PC-9 (cell line): ENCODE results near the gene TMTC3. TPM values are rescaled to one million over a fixed set of nuclear protein-coding genes. Genes with fewer than 3 reads are reported as not detected.

Source experiments
- BruUV-seq: library from RNA; stranded (reverse); fragments of 400-500 nt; replicated peaks from 2 replicates; lab custom pipeline; 2021; lab: Mats Ljungman, UMichigan
- CTCF ChIA-PET: fragments of 300-600 bp; sonication (Branson Sonifier 250); formaldehyde crosslinking; loops from one replicate; lab custom pipeline; 2022; ENCODE audit warnings: antibody characterized with exemption; lab: Charles Lee
- POLR2A ChIA-PET: fragments of 300-600 bp; sonication (Branson Sonifier 250); formaldehyde crosslinking; loops from one replicate; lab custom pipeline; 2022; ENCODE audit warnings: antibody characterized with exemption; ENCODE audit not compliant: unreplicated experiment; lab: Charles Lee
- DNase-seq, 2 experiments: peaks; one replicate each; pipeline versions ENCODE4 v3.0.0 to v3.0.0-alpha.2; 2015 to 2022; ENCODE audit warnings: mixed read lengths in 1 of 2
- H2AFZ ChIP-seq: fragments of 200-600 bp; sonication (generic); 2 replicates; pipeline ENCODE4 v1.8.1; 2017; ENCODE audit warnings: antibody characterized with exemption
- H3F3A ChIP-seq: fragments of 200-600 bp; sonication (generic); 2 replicates; pipeline ENCODE4 v1.8.1; 2017; ENCODE audit warnings: antibody characterized with exemption, mild to moderate bottlenecking, low read depth; ENCODE audit not compliant: insufficient read depth
- H3K27ac ChIP-seq: fragments of 200-600 bp; sonication (generic); 2 replicates; pipeline ENCODE4 v1.6.1; 2016; ENCODE audit warnings: mixed run types
- H3K27me3 ChIP-seq: fragments of 200-600 bp; sonication (generic); 2 replicates; pipeline ENCODE4 v1.6.1; 2016; ENCODE audit warnings: low read depth, mixed run types; ENCODE audit not compliant: insufficient read depth
- H3K36me3 ChIP-seq: fragments of 200-600 bp; sonication (generic); 2 replicates; pipeline ENCODE4 v1.6.1; 2016; ENCODE audit warnings: low read depth, mixed run types
- H3K4me1 ChIP-seq: fragments of 200-600 bp; sonication (generic); replicated peaks from 2 replicates; pipeline ENCODE4 v1.6.1; 2016; ENCODE audit warnings: mixed run types; ENCODE audit not compliant: insufficient read depth
- H3K4me2 ChIP-seq: fragments of 200-600 bp; sonication (generic); 2 replicates; pipeline ENCODE4 v1.6.1; 2017; ENCODE audit warnings: mixed run types
- H3K4me3 ChIP-seq: fragments of 200-600 bp; sonication (generic); 2 replicates; pipeline ENCODE4 v1.6.1; 2016; ENCODE audit warnings: mixed run types
- H3K79me2 ChIP-seq: fragments of 200-600 bp; sonication (generic); 2 replicates; pipeline ENCODE4 v1.6.1; 2017; ENCODE audit warnings: low read depth, mixed run types
- H3K9me2 ChIP-seq: fragments of 200-600 bp; sonication (generic); 2 replicates; pipeline ENCODE4 v1.8.1; 2017; ENCODE audit warnings: mild to moderate bottlenecking; ENCODE audit not compliant: insufficient read depth
- H3K9me3 ChIP-seq: fragments of 200-600 bp; sonication (generic); 2 replicates; pipeline ENCODE4 v1.8.1; 2016; ENCODE audit warnings: low read depth; ENCODE audit not compliant: insufficient read depth
- H4K20me1 ChIP-seq: fragments of 200-600 bp; sonication (generic); 2 replicates; pipeline ENCODE4 v1.8.1; 2017; ENCODE audit not compliant: insufficient read depth
- CTCF ChIP-seq: fragments of 200-600 bp; sonication (generic); conservative IDR thresholded peaks from 2 replicates; pipeline ENCODE4 v1.6.1; 2017; ENCODE audit warnings: mixed run types, antibody characterized with exemption, mild to moderate bottlenecking, moderate library complexity
- EZH2 ChIP-seq: fragments of 200-600 bp; sonication (generic); IDR thresholded peaks from 2 replicates; pipeline ENCODE4 v1.8.0; 2017; ENCODE audit warnings: antibody characterized with exemption, low read depth
- intact Hi-C: fragments of 100-400 bp; cut with micrococcal nuclease; formaldehyde crosslinking; loops from one replicate; pipeline ENCODE4 v1.10.0; 2022; ENCODE audit not compliant: unreplicated experiment
- total RNA-seq: library from RNA; stranded (reverse); gene quantifications from 2 replicates; pipeline ENCODE4 v1.2.3, GENCODE V29; 2021

The TMTC3 gene
- total RNA-seq, 1 experiment from 2014 or later, result 26.4 TPM

GRCh38 chr12:88225776-88226175 lies 83.7 kb downstream of the TMTC3 start:
- DNase-seq, result no peak
- POLR2A ChIA-PET, result interaction anchor here (0.6 kb wide), 1 partner anchor 12 kb away, joined by 3 read pairs; no protein-coding TSS in a partner anchor
- Histone ChIP-seq H3K36me3 (no peaks in the 10 kb centered on the region), H3K27ac (no peak overlapping the region), H3K79me2 (no peaks in the 10 kb centered on the region), H2AFZ (no peak overlapping the region), H3K27me3 (no peaks in the 10 kb centered on the region), H3K9me2 (no peaks in the 10 kb centered on the region), H3K4me3 (no peak overlapping the region), H3K4me2 (no peak overlapping the region), H3K4me1 (no peaks in the 10 kb centered on the region), H4K20me1 (no peaks in the 10 kb centered on the region), H3F3A (no peaks in the 10 kb centered on the region), H3K9me3 (no peaks in the 10 kb centered on the region)
- no TSS peak for BruUV-seq
- no peak for TF ChIP-seq EZH2
- no peak for TF ChIP-seq CTCF
- CTCF ChIA-PET, result no interaction called here
- intact Hi-C loops, result no loop called here

GRCh38 chr12:88227263-88227662 lies 85.2 kb downstream of the TMTC3 start:
- no peak overlapping the region for H3K4me3 ChIP-seq

GRCh38 chr12:88227871-88228270 lies 85.8 kb downstream of the TMTC3 start:
- TF ChIP-seq EZH2 (no peak), CTCF (no peak)
- BruUV-seq, result no TSS peak
- no peaks in the 10 kb centered on the region for H3K9me2 ChIP-seq
- intact Hi-C loops, result no loop called here
- no peak overlapping the region for H3K27ac ChIP-seq
- no peak overlapping the region for H3K4me2 ChIP-seq
- H2AFZ ChIP-seq, result no peak overlapping the region
- H3K27me3 ChIP-seq, result no peaks in the 10 kb centered on the region
- DNase-seq, result no peak
- ChIA-PET POLR2A (no interaction called here), CTCF (no interaction called here)
- no peaks in the 10 kb centered on the region for H4K20me1 ChIP-seq
- no peaks in the 10 kb centered on the region for H3K36me3 ChIP-seq
- no peak overlapping the region for H3K4me3 ChIP-seq
- H3K4me1 ChIP-seq, result no peaks in the 10 kb centered on the region
- H3F3A ChIP-seq, result no peaks in the 10 kb centered on the region
- H3K9me3 ChIP-seq, result no peaks in the 10 kb centered on the region
- H3K79me2 ChIP-seq, result no peaks in the 10 kb centered on the region

More at GRCh38 chr12:88227263-88227662, 85.2 kb downstream of the TMTC3 start:
- H3K4me2 ChIP-seq, result no peak overlapping the region
- no peak for DNase-seq
- no TSS peak for BruUV-seq
- TF ChIP-seq EZH2 (no peak), CTCF (no peak)
- H3K79me2 ChIP-seq, result no peaks in the 10 kb centered on the region
- H3K4me1 ChIP-seq, result no peaks in the 10 kb centered on the region
- H4K20me1 ChIP-seq, result no peaks in the 10 kb centered on the region
- H3K27me3 ChIP-seq, result no peaks in the 10 kb centered on the region
- ChIA-PET CTCF (no interaction called here), POLR2A (no interaction called here)
- no peak overlapping the region for H2AFZ ChIP-seq
- H3K27ac ChIP-seq, result no peak overlapping the region
- no peaks in the 10 kb centered on the region for H3F3A ChIP-seq
- no peaks in the 10 kb centered on the region for H3K9me3 ChIP-seq
- no peaks in the 10 kb centered on the region for H3K36me3 ChIP-seq
- intact Hi-C loops, result no loop called here
- H3K9me2 ChIP-seq, result no peaks in the 10 kb centered on the region
